K562 (cell line): Measurements from ENCODE around the gene ADAM8.

Experiments
- CHD2 ChIP-seq: IDR thresholded peaks from 2 replicates; pipeline ENCODE4 v1.6.1; 2011; ENCODE audit warnings: low read depth, low read length
- GTF2B ChIP-seq: IDR thresholded peaks from 2 replicates; pipeline ENCODE4 v1.6.1; 2011; ENCODE audit not compliant: insufficient read length; ENCODE audit errors: extremely low read depth
- IRF2 ChIP-seq: sonication (generic); formaldehyde crosslinking; IDR thresholded peaks from 2 replicates; pipeline ENCODE4 v1.8.1; 2022; ENCODE audit warnings: mild to moderate bottlenecking, missing genetic modification reagents
- KLF10 ChIP-seq: fragments of 250-450 bp; sonication (Bioruptor Pico); IDR thresholded peaks from 2 replicates; pipeline ENCODE4 v1.6.1; 2021; ENCODE audit warnings: matching md5 sums
- L3MBTL2 ChIP-seq: fragments of 450-650 bp; IDR thresholded peaks from 2 replicates; pipeline ENCODE4 v1.6.1; 2016; ENCODE audit warnings: mild to moderate bottlenecking, moderate library complexity
- RFX5 ChIP-seq: IDR thresholded peaks from 2 replicates; pipeline ENCODE4 v1.6.1; 2011; ENCODE audit warnings: low read depth, mild to moderate bottlenecking, improper control_type of control experiment, low read length
- SMC3 ChIP-seq: conservative IDR thresholded peaks from 2 replicates; pipeline ENCODE4 v1.6.1; 2011; ENCODE audit warnings: low read depth, low read length, improper control_type of control experiment; ENCODE audit not compliant: insufficient read depth
- TBL1XR1 ChIP-seq, 2 experiments: IDR thresholded peaks; 2 replicates each; pipeline ENCODE4 v1.6.1; 2012; ENCODE audit warnings: improper control_type of control experiment in 2 of 2, low read length in 2 of 2, mild to moderate bottlenecking in 1 of 2
- ZBTB33 ChIP-seq: sonication (generic); formaldehyde crosslinking; IDR thresholded peaks from 2 replicates; pipeline ENCODE4 v1.8.1; 2023; ENCODE audit warnings: mild to moderate bottlenecking, missing genetic modification reagents
- ZNF12 ChIP-seq: sonication (generic); formaldehyde crosslinking; IDR thresholded peaks from 2 replicates; pipeline ENCODE4 v1.4.0; 2020; ENCODE audit warnings: mild to moderate bottlenecking, missing genetic modification reagents
- ZNF146 ChIP-seq: IDR thresholded peaks from one replicate; pipeline ENCODE4 v1.6.1; 2018; ENCODE audit warnings: missing compliant biosample characterization; ENCODE audit not compliant: unreplicated experiment
- ZNF282 ChIP-seq: sonication (generic); formaldehyde crosslinking; IDR thresholded peaks from 2 replicates; pipeline ENCODE4 v1.8.1; 2023; ENCODE audit warnings: missing genetic modification reagents

GRCh38 chr10:133263674-133264073, 13.0 kb downstream of the ADAM8 start:
- TF ChIP-seq L3MBTL2 (no peak), ZNF146 (CRISPR knock-in tag) (no peak), SMC3 (no peak), KLF10 (CRISPR knock-in tag) (no peak), IRF2 (CRISPR knock-in tag) (no peak), RFX5 (no peak), ZBTB33 (CRISPR knock-in tag) (no peak), ZNF282 (CRISPR knock-in tag) (no peak), TBL1XR1 (IDR thresholded peaks at IDR 0.05; ENCODE audit: low read length in 2 of 2) (no peak), GTF2B (no peak), CHD2 (no peak), ZNF12 (CRISPR knock-in tag) (no peak)
